ENCODE data around the gene ELANE.

ELANE gene

DNA sequence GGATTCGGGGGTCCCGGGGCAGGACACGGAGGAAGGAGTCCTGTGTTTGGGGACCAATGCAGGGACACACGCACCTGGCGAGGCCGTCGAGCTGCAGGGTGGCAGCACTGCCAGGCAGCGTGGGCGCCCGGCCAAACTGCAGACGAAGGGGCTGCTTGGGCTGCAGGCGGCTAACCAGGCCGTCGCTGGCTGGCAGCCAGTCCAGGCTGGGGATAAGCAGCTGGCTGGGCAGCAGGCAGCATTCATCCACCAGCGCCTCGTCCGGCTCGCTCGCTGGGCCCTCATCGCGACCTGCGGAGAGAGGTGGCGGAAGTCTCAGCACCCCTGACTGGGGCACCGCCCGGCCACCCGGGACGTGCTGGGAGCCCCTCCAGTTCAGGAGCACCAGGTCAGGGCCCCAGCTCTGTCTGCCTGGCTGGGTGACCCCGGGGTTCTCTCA, 18.9 kb downstream of the ELANE start:
- Histone ChIP-seq H3K27me3 (ENCODE audit: insufficient read depth, poor library complexity, severe bottlenecking) (no peaks in the 10 kb centered on the region), H3K4me3 (replicated peaks; ENCODE audit: insufficient read depth, low read length) (no peak overlapping the region), H3K27ac (replicated peaks) (no peak overlapping the region)
- TF ChIP-seq GABPA (IDR thresholded peaks at IDR 0.05; ENCODE audit: low read depth) (no peak), POLR2AphosphoS5 (IDR thresholded peaks at IDR 0.05; ENCODE audit: low read depth) (no peak)
- TF ChIP-seq, protein P1, sequence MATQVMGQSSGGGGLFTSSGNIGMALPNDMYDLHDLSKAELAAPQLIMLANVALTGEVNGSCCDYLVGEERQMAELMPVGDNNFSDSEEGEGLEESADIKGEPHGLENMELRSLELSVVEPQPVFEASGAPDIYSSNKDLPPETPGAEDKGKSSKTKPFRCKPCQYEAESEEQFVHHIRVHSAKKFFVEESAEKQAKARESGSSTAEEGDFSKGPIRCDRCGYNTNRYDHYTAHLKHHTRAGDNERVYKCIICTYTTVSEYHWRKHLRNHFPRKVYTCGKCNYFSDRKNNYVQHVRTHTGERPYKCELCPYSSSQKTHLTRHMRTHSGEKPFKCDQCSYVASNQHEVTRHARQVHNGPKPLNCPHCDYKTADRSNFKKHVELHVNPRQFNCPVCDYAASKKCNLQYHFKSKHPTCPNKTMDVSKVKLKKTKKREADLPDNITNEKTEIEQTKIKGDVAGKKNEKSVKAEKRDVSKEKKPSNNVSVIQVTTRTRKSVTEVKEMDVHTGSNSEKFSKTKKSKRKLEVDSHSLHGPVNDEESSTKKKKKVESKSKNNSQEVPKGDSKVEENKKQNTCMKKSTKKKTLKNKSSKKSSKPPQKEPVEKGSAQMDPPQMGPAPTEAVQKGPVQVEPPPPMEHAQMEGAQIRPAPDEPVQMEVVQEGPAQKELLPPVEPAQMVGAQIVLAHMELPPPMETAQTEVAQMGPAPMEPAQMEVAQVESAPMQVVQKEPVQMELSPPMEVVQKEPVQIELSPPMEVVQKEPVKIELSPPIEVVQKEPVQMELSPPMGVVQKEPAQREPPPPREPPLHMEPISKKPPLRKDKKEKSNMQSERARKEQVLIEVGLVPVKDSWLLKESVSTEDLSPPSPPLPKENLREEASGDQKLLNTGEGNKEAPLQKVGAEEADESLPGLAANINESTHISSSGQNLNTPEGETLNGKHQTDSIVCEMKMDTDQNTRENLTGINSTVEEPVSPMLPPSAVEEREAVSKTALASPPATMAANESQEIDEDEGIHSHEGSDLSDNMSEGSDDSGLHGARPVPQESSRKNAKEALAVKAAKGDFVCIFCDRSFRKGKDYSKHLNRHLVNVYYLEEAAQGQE (IDR thresholded peaks at IDR 0.05; ENCODE audit: insufficient replicate concordance, low read depth), result no peak
- no peak for DNase-seq (ENCODE audit: low read depth in 1 of 2, low spot score in 1 of 2)

DNA sequence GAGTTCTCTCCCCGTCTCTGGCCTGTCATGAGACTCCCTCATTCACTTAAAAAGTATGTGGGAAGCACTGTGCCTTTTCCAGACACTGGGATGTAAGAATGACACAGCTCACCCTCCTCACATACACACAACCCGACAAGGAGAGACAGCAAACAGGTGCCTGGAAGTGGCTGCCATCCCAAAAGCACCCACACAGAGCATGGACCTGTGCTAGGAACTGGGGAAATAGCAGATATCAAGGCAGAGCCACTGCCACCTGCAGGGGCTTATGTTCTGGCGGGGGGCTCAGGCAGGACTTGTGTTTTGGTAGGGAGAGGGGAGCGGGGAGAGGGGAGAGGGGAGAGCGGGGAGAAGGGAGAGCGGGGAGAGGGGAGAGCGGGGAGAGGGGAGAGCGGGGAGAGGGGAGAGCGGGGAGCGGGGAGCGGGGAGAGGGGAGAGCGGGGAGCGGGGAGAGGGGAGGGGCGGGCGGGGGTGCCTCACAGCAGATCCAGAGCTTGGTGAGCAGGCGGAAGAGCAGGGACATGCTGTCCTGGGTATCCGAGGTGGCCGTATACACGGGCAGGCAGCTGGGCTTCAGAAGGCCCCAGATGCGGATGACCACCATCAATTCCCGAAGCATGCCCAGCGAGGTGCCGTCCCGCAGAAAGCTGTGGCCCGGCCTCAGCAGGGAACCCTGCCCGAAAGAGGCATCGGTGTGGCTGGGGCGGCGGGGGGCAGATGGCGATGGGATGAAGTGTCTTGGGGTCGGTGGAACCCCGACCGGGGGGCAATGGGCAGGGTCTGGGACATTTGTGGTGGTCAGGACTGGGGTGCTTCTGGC, 19.6 kb downstream of the ELANE start:
- Histone ChIP-seq H3K27me3 (ENCODE audit: insufficient read depth, poor library complexity, severe bottlenecking) (no peaks in the 10 kb centered on the region), H3K27ac (replicated peaks) (no peak overlapping the region)

DNA sequence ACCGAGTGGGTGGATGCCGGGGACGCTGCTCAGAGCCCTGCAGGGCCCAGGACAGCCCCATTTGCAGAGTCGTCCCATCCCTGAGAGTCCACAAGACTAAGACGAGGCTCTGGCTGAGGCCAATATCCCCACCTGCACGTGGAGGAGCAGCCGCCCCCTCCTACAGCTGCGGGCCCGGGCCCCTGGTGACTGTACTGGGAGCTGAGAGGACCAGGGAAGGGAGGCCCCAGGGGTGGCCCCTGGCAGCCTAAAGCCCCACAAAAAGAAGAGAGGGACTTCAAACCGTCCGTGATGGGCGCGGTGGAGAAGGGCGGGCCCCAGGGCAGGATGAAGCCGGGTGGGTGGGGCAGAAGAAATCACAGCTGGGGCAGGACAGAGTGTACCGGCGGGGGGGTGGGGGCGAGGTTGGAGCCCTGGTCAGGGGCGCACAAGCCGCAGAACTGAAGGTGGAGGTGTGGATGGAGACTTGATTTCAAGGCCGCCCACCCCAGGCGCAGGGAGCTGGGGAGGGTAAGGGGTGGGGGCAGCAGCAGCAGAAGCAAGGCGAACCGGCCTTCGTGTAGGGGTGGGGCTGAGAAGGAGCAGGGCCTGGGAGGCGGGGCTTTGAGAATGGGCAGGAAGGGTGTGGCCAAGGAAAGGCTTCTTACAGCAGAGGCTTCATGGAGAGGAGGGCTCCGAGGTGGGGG, 20.3 kb downstream of the ELANE start:
- no peak overlapping the region for H3K27ac ChIP-seq (replicated peaks)
- TF ChIP-seq POLR2AphosphoS5 (IDR thresholded peaks at IDR 0.05; ENCODE audit: low read depth) (no peak), SPI1 (IDR thresholded peaks at IDR 0.05; ENCODE audit: borderline replicate concordance, low read depth) (no peak), GABPA (IDR thresholded peaks at IDR 0.05; ENCODE audit: low read depth) (no peak)
- TF ChIP-seq, protein P2, sequence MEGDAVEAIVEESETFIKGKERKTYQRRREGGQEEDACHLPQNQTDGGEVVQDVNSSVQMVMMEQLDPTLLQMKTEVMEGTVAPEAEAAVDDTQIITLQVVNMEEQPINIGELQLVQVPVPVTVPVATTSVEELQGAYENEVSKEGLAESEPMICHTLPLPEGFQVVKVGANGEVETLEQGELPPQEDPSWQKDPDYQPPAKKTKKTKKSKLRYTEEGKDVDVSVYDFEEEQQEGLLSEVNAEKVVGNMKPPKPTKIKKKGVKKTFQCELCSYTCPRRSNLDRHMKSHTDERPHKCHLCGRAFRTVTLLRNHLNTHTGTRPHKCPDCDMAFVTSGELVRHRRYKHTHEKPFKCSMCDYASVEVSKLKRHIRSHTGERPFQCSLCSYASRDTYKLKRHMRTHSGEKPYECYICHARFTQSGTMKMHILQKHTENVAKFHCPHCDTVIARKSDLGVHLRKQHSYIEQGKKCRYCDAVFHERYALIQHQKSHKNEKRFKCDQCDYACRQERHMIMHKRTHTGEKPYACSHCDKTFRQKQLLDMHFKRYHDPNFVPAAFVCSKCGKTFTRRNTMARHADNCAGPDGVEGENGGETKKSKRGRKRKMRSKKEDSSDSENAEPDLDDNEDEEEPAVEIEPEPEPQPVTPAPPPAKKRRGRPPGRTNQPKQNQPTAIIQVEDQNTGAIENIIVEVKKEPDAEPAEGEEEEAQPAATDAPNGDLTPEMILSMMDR (IDR thresholded peaks at IDR 0.05; ENCODE audit: insufficient read depth, low read length), result no peak
- TF ChIP-seq, protein P1 (IDR thresholded peaks at IDR 0.05; ENCODE audit: insufficient replicate concordance, low read depth), result no peak
- DNase-seq (ENCODE audit: low read depth in 1 of 2, low spot score in 1 of 2), result peak in 1 of 2 experiments; percentile 37
- H3K27me3 ChIP-seq (ENCODE audit: insufficient read depth, poor library complexity, severe bottlenecking), result no peaks in the 10 kb centered on the region
- no peak overlapping the region for H3K4me3 ChIP-seq (replicated peaks; ENCODE audit: insufficient read depth, low read length)

More for the DNA sequence above, 19.6 kb downstream of the ELANE start:
- DNase-seq (ENCODE audit: low read depth in 1 of 2, low spot score in 1 of 2), result no peak
- no peak overlapping the region for H3K4me3 ChIP-seq (replicated peaks; ENCODE audit: insufficient read depth, low read length)
- TF ChIP-seq, protein P2 (IDR thresholded peaks at IDR 0.05; ENCODE audit: insufficient read depth, low read length), result no peak
- TF ChIP-seq SPI1 (IDR thresholded peaks at IDR 0.05; ENCODE audit: borderline replicate concordance, low read depth) (no peak), POLR2AphosphoS5 (IDR thresholded peaks at IDR 0.05; ENCODE audit: low read depth) (no peak), GABPA (IDR thresholded peaks at IDR 0.05; ENCODE audit: low read depth) (no peak)
- TF ChIP-seq, protein P1 (IDR thresholded peaks at IDR 0.05; ENCODE audit: insufficient replicate concordance, low read depth), result no peak
